Peyer's patch (tissue), 4 donors: ENCODE data around the gene TGM6.

ENCODE experiments used
- POLR2A ChIP-seq, 2 donors: fragments of 450-650 bp; IDR thresholded peaks; one replicate each; pipeline ENCODE4 v1.5.1; 2017; ENCODE audit warnings: antibody characterized with exemption in 2 of 2, mild to moderate bottlenecking in 2 of 2, moderate library complexity in 2 of 2
- TF ChIP-seq, protein P1 (sequence below), 6 experiments: fragments of 450-650 bp in 4 of 6; fragments of 200-600 bp in 2 of 6; sonication (generic) in 1 of 6; IDR thresholded peaks; one replicate each; pipeline ENCODE4 v1.5.1; 2017 to 2019; ENCODE audit warnings: antibody characterized with exemption in 6 of 6, mild to moderate bottlenecking in 3 of 6, moderate library complexity in 1 of 6

DNA sequence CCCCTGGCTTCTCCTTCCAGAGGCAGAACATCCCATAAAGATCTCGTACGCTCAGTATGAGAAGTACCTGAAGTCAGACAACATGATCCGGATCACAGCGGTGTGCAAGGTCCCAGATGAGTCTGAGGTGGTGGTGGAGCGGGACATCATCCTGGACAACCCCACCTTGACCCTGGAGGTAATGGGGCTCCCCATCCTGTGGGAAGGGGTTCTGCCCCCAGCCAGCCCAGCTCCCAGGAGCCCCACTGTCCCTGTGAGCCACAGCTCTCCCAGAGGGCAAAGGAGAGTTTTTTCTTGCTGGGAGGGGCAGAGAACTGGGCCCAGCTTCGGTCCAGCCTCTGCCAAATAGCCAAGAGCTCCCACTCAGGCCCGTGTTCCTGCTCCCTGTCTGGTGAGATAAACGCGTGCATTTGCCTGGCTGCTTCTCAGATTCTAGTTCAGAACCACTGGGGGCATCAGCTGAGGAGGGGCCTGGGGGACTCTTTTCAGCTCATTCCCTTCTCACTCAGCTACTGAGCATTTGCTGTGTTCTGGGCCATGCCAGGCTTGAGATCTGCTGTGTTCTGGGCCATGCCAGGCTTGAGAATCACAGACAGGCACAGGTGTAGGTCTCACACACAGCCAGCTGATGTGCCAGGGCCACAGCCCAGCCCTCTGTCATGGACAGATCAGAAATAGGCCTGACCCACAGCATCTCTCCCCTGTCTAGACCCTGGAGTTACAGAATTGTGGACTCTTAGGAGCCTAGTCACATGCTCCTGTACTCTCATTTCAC lies 45.4 kb upstream of the TGM6 start:
- TF ChIP-seq, protein P1, sequence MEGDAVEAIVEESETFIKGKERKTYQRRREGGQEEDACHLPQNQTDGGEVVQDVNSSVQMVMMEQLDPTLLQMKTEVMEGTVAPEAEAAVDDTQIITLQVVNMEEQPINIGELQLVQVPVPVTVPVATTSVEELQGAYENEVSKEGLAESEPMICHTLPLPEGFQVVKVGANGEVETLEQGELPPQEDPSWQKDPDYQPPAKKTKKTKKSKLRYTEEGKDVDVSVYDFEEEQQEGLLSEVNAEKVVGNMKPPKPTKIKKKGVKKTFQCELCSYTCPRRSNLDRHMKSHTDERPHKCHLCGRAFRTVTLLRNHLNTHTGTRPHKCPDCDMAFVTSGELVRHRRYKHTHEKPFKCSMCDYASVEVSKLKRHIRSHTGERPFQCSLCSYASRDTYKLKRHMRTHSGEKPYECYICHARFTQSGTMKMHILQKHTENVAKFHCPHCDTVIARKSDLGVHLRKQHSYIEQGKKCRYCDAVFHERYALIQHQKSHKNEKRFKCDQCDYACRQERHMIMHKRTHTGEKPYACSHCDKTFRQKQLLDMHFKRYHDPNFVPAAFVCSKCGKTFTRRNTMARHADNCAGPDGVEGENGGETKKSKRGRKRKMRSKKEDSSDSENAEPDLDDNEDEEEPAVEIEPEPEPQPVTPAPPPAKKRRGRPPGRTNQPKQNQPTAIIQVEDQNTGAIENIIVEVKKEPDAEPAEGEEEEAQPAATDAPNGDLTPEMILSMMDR (IDR thresholded peaks at IDR 0.05) = no peak
- TF ChIP-seq POLR2A (IDR thresholded peaks at IDR 0.05) = no peak
